Measurements from ENCODE around the gene HS3ST4.

The HS3ST4 gene

DNA sequence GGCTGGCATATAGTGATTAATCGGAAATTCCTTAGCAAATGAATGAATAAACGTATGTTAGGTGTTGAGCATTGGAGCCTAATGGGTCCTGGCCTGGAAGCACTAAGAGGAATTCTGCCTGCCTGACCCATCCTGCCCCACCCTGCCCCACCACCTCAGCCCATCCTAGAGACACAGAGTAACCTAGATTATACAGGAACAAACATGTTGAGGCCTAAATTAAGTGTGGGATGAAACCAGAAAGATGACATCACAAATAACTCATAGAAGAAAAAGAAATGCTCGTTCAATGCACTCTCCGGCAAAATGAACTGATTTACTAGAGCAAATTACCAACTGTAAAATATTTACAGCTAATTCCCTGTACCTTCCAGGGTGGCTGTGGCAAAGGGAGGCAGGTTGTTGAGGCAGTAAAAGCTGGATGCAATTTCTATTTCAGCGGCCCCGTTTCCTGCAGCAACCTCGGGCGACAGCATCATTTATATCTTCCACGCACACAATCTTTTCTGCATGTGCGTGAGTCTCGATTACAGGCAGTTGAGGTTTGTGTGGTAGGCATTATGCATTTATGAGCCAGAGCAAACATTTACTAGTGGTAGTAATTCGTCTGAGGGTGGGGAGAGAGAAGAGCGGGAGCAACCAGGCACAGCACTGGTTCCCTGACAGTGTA, 417.2 kb downstream of the HS3ST4 start:
- DNase-seq (ENCODE audit: low spot score), result no peak

DNA sequence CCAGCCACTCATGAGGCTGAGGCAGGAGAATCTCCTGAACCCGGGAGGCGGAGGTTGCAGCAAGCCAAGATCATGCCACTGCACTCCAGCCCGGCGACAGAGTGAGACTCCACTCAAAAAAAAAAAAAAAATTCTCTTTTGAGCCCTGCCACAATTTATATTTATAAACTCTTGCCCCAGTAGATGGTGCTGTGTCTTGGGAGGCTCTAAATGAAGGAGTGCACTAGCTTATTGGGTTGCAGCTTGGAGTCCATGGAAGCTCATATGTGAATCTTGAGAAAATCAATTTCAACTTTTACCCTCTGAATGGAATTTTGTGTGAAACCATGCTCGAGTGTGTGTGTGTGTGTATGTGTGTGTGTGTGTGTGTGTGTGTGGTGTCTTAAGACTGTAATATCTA, 420.1 kb downstream of the HS3ST4 start:
- DNase-seq (ENCODE audit: low spot score), result no peak

DNA sequence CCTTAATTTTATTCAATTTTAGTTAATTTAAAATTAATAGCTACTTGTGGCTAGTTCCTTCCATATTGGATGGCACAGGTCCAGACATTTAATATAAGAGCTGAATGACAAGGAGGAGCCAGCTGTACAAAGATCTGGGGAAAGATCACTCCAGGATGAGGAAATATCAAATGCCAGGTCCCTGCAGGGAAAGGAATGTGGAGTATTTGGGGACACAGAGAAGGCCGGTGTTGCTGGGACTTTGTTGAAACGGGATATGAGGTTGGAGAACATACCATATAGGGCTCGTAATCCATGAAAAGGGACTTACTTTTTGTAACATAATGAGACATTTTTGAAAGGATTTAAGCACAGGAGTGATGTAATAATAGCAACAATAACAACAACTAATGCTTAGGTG, 426.8 kb downstream of the HS3ST4 start:
- no peak for DNase-seq (ENCODE audit: low spot score)

DNA sequence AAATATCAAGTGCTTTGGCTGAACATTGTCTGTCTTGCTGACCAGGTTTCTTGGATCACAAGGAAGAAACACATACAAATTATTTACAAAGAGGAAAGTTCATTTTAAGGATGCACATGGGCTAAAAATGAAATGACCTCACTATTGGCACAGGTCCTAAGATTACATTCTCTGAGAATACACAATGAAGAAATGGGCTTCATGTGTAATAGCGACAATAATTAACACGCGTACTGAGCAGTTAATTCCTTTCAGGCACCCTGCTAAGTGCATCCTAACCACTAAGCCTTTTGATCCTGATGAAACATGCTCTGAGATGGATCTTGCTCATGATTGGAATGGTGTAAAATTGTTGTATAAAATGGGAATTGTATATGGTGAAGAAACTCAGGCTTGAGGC, 429.0 kb downstream of the HS3ST4 start:
- no peak for DNase-seq (ENCODE audit: low spot score)

DNA sequence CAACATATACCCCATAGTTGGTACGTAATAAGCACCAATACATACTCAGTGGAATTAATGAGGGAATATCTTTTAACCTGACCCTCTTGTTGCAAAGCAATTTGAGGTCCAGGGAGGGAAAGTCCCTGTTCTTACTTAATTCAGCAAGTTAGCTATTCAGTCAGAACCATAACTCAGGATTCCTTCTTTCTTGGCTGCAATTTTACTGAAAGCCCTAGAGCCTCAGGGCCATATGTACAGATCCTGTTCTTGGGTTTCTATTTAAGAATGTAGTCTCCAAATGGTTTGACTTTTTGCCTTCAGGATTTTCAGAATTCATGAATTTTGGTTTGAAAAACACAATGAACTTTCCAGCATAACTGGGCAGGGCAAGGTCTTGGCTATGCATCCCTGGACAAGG, 436.5 kb downstream of the HS3ST4 start:
- DNase-seq (ENCODE audit: low spot score), result no peak

DNA sequence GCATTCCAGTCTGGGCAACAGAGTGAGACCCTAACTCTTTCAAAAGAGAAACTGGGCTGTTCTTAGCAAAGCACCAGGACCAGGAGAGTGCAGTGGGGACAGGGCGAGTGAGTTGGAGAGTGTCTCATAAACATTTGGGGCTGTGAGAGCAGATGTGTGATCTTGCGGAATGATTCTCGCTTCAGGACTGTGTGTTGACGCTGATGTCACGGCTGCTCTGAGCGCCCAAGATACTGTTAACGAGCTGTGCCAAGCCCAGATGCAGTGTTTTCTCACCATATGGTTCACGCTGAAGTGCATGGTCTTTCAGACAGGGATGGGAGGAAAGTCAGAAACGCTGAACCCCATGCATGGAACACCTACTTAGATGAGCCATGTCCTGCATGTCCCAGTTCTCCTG, 438.2 kb downstream of the HS3ST4 start:
- no peak for DNase-seq (ENCODE audit: low spot score)

DNA sequence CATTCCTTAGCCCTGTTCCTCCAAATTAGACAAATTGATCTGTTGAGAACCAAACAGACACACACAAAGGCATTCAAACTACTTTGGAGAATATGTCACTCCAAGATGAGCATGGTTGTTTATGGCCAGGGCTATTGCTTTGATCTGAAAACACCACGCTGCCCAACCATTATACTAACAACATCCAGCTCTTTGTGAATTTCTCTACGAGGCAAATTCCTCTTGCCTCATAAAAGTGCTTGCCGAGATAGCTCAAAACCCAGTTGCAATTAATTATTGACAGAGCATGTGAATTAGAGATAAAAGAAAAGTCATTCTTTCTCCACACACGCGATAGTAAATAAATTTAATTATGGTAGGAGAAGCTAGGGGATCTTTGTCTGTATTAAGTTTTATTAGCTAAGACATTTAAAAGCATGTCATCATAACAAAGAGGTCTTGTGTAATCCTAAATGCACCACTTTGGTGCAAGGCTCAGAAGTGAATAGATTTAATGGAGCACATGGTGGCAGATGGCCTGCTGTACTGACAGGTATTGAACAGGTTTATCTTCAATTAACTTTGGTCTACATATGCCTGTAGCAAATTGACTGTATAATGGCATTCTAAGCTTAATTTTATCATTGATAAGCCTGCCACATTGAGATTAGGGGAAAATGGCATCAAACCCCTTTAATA, 441.8 kb downstream of the HS3ST4 start:
- DNase-seq (ENCODE audit: low spot score), result no peak

DNA sequence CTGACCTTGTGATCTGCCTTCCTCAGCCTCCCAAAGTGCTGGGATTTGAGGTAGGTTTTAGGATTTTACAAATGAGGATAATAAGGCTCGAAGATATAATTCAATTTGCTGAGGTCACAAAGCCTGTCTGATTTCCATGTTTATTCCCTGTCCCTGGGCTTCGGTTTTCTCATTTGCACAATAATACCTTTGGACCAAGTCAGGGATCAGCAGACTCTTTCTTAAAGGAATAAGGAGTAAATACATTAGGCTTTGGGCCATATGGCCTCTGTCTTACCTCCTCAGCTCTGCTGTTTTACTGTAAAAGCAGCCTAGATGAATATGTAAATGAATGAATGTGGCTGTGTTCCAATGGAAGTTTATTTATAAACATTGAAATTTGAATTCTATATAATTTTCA, 442.8 kb downstream of the HS3ST4 start:
- DNase-seq (ENCODE audit: low spot score), result no peak

DNA sequence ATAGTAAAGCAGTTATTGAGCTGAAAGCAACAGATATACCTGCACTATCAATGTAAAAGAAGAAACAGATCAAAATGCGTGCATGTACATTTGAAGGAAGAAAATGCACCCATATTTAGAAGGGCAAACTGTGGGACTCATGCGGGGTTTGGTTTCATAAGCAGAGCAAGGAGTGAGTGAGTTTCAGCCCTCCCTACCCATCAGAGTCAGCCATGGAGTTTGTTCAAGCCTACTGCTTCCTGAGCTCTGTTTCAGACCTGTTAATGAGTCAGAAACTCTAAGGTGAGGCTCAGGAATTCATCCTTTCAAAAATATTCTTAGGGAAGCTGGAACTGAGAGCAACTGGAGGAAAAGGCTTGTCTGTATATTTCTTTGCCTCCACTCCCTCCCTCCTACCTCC, 446.2 kb downstream of the HS3ST4 start:
- no peak for DNase-seq (ENCODE audit: low spot score)

DNA sequence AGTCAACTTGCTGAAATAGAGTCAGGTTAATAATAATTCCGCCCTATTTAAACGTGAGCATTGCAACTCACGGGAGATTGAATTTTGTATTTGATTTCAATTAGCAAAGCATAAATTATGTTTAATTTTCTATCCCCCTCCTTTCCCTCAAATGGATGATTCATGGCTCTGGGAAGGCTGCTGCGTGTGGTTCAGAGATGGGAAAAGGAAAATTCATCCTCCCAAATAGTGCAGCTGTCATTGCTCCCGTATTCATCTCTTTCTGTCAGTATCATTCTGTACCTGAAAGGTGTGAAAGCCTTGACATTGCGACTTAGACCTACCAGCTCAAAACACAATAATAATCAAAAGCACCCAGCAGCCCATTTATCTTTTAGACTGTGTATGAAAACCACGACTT, 447.3 kb downstream of the HS3ST4 start:
- DNase-seq (ENCODE audit: low spot score), result no peak

DNA sequence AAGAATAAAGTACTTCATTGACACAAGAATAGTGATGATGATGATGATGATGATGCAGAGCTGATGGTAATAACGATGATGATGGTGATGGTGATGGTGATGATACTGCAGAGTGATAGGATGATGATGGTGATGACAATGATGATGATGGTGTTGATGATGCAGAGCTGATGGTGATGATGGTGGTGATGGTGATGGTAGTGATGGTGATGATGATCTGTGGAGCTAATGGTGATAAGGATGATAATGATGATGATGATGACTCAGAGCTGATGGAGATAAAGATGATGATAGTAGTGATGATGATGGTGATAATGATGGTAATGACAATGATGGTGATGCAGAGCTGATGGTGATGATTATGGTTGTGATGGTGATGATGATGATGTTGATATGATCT, 448.1 kb downstream of the HS3ST4 start:
- DNase-seq (ENCODE audit: low spot score), result no peak

DNA sequence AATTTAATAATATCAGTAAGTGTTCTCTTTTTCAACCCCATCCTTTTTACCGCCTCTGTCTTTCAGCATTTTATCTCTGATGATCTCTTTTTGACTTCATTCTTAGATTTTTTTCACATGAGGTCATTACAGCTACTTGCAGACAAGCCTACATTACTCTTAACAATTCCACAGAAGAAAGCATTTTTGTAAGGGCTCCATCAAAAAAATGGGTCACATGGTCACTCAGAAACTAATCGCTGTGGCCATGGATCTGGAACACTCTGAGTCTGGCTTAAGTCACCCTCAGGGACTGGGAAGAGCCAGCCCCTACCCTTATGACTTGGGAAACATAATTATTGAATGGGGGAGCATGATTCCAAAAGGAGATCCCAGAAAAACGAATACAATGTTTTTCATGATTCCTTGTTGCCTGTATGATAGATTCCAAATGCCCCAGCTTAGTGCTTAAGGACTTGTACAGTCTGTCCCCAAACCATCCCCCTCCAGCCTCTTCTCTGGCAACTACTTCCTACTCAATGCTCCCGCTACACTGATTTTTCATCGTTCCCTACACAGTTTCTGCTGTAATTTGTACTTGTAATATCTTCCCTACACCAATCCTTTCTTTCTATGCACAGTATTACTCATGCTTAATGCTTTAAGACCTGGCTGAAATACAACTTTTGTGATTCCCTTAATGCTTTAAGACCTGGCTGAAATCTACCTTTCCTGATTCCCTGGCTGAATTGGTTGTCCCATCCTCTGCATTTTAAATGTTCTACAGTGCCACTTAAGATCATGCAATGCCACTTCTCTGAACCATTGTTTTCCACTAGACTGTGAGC, 457.8 kb downstream of the HS3ST4 start:
- no peak for DNase-seq (ENCODE audit: low spot score)

DNA sequence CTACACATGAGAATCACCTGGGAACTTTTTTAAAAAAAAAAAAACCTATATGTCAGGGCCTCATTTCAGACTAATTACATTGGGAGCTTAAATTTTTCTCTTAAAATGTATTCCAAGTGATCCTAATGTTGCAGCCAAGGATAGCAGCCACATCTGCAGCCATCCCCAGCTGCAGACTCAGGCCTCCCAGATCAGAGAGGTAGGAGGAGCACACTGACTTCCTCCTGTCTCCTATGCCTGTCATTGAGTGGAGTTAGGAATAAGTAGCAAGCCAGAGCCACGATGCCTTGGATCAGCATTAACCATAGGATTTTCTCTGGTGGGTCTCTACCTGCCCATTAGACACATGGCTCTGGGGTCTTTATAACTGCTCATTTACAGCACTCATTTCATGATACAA, 463.5 kb downstream of the HS3ST4 start:
- no peak for DNase-seq (ENCODE audit: low spot score)

DNA sequence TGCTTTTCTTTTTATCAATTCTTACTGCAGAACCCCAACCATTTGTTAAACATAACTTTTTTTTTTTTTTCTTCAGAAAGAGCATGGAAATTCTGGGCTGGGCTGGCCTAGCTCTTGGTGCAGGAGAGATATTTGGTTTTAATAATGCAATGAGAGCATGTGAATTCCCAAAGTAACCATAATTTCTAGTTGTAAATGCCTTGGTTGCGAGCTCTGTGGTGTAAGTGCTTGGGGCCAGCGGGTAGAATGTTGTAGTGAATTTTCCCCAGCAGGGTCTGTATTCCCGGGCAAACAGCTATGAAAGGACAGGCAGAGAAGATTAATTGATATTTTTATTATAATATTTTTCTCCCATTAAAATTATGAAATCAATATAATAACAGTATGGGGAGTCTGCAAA, 465.6 kb downstream of the HS3ST4 start:
- DNase-seq (ENCODE audit: low spot score), result no peak

DNA sequence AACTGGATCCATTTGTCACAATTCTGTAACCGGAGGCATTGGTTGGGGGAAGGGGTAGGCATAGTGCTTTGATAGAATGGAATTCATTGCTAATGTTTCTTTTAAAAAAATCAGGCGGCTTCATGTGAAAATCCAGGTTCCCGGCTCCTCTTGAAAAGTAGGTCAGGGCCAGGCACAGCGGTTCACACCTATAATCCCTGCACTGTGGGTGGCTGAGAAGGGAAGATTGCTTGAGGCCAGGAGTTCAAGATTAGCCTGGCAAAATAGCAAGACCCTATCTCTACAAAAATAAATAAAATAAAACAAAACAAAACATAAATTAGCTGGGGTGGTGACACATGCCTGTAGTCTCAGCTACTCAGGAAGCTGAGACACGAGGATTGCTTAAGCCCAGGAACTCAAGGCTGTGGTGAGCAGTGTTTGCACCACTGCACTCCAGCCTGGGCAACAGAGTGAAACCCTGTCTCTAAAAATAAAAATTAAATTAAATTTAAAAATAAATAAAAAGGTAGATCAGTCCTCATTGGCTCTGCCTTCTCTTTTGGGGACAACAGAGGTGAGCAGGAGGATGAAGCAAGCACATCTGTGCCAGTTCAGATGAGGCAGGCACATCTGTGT, 466.5 kb downstream of the HS3ST4 start:
- DNase-seq (ENCODE audit: low spot score), result no peak

DNA sequence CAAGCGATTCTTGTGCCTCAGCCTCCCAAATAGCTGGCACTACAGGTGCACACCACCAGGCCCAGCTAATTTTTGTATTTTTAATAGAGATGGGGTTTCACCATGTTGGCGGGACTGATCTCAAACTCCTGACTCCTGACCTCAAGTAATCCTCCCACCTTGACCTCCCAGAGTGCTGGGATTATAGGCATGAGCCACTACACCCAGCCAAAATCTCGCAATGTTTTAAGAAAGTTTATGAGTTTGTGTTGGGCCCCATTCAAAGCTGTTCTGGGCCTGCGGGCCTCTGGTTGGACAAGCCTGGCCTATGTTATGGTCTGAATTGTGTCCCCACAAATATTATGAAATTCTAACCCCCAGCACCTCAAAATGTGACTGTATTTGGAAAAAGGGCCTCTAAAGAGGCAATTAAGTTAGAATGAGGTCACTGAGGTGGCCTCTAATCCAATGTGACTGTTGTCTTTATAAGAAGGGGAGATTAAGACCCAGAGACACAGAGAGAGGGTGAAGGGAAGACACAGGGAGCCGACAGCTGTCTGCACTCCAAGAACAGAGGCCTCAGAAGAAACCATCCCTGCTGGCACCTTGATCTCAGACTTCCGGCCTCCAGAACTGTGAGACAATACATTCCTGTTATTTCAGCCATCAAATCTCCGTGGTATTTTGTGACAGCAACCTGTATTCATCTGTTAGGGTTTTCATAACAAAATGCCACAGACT, 469.9 kb downstream of the HS3ST4 start:
- DNase-seq (ENCODE audit: low spot score), result no peak

DNA sequence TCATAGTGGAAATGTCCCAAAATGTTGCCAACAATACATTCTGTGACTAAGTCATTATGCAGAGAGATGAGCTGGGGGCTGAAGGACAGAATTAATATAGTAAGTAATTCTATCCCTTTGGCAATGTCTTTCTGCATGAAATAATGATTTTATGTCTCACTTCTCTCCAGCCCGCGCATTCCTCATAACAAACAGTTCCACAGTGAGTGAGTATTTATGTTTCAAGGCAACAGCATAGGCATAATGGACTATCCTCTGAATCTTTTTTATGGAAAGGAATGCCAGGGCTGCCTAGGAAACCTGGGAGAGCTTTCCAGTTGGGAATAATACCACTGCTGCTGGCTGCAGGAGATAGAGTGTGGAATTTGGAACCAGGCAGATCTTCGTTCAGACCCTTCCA, 477.7 kb downstream of the HS3ST4 start:
- no peak for DNase-seq (ENCODE audit: low spot score)

DNA sequence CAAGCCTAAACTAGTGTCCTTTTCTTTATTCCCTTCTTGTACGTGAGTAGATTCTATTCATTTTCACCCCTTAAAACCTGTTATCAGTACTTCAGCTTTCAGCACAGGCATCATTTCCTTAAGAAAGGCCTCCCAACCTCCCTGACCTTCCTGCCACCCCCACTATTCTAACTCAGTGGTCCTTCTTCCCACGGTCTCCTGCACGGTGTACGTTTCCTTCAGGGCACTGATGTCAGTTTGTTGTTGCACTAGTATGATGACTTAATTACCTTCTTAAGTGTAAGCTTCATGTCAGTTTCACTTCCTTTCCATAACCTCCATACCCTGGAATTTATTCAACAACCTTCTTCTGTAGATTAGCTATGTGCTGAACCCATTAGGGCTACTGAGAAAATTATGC, 484.2 kb downstream of the HS3ST4 start:
- no peak for DNase-seq (ENCODE audit: low spot score)

DNA sequence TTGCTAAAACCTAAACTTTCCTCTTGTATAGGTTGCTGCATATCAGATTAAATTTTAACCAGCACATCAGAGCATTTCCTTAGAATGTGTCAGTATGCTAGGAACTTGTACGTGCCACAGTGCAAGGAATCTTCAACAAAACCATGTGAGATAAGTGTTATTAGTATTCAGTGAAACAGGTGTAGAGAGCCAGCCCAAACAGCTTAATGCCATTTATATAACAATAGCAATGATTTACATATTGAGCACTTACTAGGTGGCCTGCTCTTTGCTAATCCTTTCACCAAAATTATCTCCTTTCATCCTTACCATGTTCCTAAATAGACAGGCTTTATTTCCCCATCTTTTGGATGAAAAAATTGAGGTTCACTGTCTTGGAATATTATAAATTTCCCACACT, 485.7 kb downstream of the HS3ST4 start:
- no peak for DNase-seq (ENCODE audit: low spot score)

DNA sequence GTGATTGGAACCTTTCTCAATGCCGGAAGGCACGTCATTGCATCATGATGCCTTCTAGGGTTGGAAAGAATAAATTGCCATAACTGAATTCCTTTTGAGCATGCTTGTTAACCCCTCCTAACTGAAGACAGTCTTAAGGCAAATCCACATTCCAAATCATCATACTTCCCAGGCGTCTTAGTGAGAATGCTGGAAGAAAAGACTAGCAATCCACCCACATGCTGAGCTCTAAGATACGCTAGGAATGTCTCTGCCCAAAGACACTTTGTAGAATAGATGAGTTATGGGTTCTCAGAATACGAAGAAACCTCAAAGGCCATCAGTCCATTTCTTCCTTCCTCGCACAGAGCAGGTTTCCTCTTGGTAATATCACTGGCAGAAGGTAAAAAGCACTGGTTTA, 486.5 kb downstream of the HS3ST4 start:
- no peak for DNase-seq (ENCODE audit: low spot score)

DNA sequence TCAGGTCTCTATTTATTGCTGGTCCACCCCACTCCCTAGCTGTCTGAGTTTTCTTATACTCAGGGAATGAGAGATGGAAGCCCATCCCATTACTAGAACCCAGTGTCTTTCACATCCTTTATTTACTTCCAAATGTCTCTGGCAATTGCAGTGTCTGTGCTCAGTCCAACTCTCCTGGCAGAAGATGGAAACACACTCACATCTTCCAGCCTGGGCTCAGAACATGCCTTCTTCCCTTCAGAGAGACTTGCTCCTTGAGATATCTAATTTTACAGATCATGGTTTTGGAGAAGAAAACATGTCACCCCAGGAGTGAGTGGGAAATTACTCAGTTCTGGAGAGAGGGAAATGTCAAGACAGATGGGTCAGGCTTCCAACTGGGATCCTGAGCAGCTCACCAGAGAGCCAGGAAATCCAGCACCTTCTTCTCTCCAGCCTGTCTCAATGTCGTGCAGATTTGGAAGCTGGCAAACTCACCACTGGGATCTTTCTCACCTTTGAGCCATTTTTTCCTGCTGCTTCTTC, 494.4 kb downstream of the HS3ST4 start:
- DNase-seq (ENCODE audit: low spot score), result no peak
